ENCODE results near the gene IL31RA.
A peak's percentile ranks its signal among the peaks of the same experiment; 100 is the strongest.

IL31RA gene

DNA sequence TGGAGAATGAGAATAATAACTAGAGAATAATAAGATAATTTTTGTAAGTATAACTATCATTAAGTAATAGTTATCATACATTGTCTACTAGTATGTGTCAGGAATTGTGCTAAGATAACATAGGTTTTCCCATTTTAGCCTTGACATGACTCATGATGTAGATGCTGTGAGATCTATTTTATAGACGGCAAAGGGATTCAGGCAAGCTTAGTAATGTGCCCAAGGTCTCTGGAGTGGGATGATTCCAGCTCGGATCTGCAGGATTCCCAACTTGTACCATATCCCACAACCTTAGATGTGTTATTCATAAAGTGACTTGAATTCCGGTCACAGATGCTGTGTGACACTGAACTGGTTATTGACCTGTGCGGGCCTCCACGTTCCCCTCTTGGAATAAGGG, 51.5 kb downstream of the IL31RA start:
- TF ChIP-seq POLR2A (IDR thresholded peaks at IDR 0.05; ENCODE audit: low read depth, low read length) = no peak
- DNase-seq (ENCODE audit: insufficient read length, low spot score) (peak; percentile 24), FAIRE-seq (no peak)

- DNase-seq (ENCODE audit: insufficient read length, low spot score) (peak; percentile 63), FAIRE-seq (peak; percentile 62)
- no peak for TF ChIP-seq POLR2A (IDR thresholded peaks at IDR 0.05; ENCODE audit: low read depth, low read length)
Observed at GRCh38 chr5:55903121-55903701, 52.1 kb downstream of the IL31RA start.

DNA sequence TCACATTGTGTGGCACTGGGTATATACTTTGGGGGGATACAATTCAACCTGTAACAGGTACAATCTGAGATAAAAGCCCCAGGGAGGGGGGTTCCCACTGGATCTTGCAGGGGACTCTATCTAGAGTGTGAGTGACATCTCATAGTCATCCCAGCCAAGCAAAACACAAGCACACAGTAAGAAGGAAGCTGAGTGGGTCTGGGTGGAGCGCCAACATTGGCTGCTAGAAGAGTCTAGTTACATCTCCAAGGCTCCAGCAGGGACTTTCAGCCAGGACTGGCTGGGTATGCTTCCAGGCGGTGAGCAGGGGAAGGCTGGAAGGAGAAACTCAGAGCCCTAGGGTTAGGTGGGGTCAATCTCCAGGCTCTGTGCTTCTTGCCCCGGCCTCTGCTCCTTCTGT, 53.0 kb downstream of the IL31RA start:
- FAIRE-seq (no peak), DNase-seq (ENCODE audit: insufficient read length, low spot score) (no peak)
- no peak for TF ChIP-seq POLR2A (IDR thresholded peaks at IDR 0.05; ENCODE audit: low read depth, low read length)

DNA sequence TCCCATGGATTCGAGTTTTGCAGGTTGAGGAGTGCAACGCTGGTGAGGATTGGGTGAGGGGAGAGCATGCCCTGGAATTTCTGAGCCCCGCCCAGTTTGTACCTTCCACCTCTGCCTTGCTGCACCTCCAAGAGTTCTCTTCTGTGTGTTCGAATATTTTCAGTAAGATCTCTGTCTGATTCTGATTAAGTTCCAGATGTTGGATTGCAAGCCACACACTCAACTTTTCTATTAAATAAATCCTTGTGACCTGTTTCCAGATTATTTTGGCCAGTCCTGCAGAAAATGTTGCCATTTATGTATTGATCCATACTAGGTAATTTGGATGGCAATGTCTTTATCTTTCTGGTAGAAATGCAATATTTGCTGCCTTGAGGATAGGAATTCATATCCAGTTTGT, 54.1 kb downstream of the IL31RA start:
- TF ChIP-seq POLR2A (IDR thresholded peaks at IDR 0.05; ENCODE audit: low read depth, low read length) = no peak
- FAIRE-seq (no peak), DNase-seq (ENCODE audit: insufficient read length, low spot score) (no peak)

GRCh38 chr5:55907927-55908326, 56.8 kb downstream of the IL31RA start:
- no peak for FAIRE-seq
- no peak for DNase-seq (ENCODE audit: insufficient read length, low spot score)
- TF ChIP-seq POLR2A (IDR thresholded peaks at IDR 0.05; ENCODE audit: low read depth, low read length) = no peak

DNA sequence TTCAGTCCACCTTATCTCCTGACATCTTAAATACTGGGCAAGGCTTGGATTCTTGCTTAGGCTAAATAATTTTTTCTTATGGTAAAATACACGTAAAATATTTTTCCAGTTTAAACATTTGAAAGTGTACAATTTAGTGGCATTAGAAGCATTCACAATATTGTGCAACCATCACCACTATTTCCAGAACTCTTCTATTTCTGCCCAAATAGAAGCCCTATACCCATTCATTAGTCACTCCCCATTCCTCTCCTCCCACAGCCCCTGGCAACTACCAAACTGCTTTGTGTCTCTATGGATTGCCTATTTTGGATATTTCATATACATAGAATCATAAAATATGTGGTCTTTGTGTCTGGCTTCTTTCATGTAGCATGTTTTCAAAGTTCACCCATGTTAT, 57.6 kb downstream of the IL31RA start:
- FAIRE-seq = no peak
- TF ChIP-seq POLR2A (IDR thresholded peaks at IDR 0.05; ENCODE audit: low read depth, low read length) = no peak
- no peak for DNase-seq (ENCODE audit: insufficient read length, low spot score)

GRCh38 chr5:55911784-55912653, 60.9 kb downstream of the IL31RA start:
- no peak for DNase-seq (ENCODE audit: insufficient read length, low spot score)
- TF ChIP-seq POLR2A (IDR thresholded peaks at IDR 0.05; ENCODE audit: low read depth, low read length) = no peak
- no peak for FAIRE-seq

GRCh38 chr5:55913466-55914413, 62.6 kb downstream of the IL31RA start:
- FAIRE-seq (no peak), DNase-seq (ENCODE audit: insufficient read length, low spot score) (no peak)
- no peak for TF ChIP-seq POLR2A (IDR thresholded peaks at IDR 0.05; ENCODE audit: low read depth, low read length)

GRCh38 chr5:55914971-55915370, 63.8 kb downstream of the IL31RA start:
- FAIRE-seq = no peak
- DNase-seq (ENCODE audit: insufficient read length, low spot score) = no peak
- TF ChIP-seq POLR2A (IDR thresholded peaks at IDR 0.05; ENCODE audit: low read depth, low read length) = no peak

DNA sequence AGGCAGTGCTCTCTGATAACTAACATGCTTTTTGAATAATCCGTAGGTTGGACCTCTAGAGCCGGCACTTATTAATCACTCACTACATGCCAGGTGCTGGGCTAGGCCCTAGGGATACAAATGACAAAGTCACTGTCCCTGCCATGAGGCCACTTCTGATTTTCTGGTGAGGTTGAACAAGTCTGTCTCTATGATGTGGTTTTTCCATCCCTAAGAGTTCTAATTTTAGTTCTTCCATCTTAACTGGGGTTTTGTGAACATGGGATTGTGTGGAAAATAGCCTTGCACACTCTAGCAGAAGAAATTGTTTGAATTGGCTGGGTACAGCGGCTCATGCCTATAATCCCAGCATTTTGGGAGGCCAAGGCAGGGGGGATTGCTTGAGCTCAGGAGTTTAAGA, 64.6 kb downstream of the IL31RA start:
- DNase-seq (ENCODE audit: insufficient read length, low spot score) (no peak), FAIRE-seq (no peak)
- TF ChIP-seq POLR2A (IDR thresholded peaks at IDR 0.05; ENCODE audit: low read depth, low read length) = no peak

GRCh38 chr5:55916986-55917385, 65.8 kb downstream of the IL31RA start:
- FAIRE-seq (no peak), DNase-seq (ENCODE audit: insufficient read length, low spot score) (no peak)
- TF ChIP-seq POLR2A (IDR thresholded peaks at IDR 0.05; ENCODE audit: low read depth, low read length) = no peak

GRCh38 chr5:55917402-55918086, 66.4 kb downstream of the IL31RA start:
- FAIRE-seq (no peak), DNase-seq (ENCODE audit: insufficient read length, low spot score) (no peak)
- no peak for TF ChIP-seq POLR2A (IDR thresholded peaks at IDR 0.05; ENCODE audit: low read depth, low read length)
